ENCODE results near the gene PARD6G.

GRCh38 chr18:80177128-80177527 is 70.2 kb downstream of the PARD6G start:
- no peak for TF ChIP-seq E2F1 (CRISPR knock-in tag; IDR thresholded peaks at IDR 0.05)
- TF ChIP-seq SP1 (IDR thresholded peaks at IDR 0.05): no peak
- no peak for TF ChIP-seq SP1 (CRISPR knock-in tag; IDR thresholded peaks at IDR 0.05)
- TF ChIP-seq PBX3 (CRISPR knock-in tag; IDR thresholded peaks at IDR 0.05; ENCODE audit: borderline replicate concordance): no peak
- no peak for TF ChIP-seq EP300 (IDR thresholded peaks at IDR 0.05; ENCODE audit: low read depth in 2 of 2, low read length in 2 of 2)
- TF ChIP-seq EP300 (CRISPR knock-in tag; IDR thresholded peaks at IDR 0.05; ENCODE audit: borderline replicate concordance): no peak
- TF ChIP-seq PLRG1 (conservative IDR thresholded peaks at IDR 0.05): no peak
- TF ChIP-seq, protein P1, sequence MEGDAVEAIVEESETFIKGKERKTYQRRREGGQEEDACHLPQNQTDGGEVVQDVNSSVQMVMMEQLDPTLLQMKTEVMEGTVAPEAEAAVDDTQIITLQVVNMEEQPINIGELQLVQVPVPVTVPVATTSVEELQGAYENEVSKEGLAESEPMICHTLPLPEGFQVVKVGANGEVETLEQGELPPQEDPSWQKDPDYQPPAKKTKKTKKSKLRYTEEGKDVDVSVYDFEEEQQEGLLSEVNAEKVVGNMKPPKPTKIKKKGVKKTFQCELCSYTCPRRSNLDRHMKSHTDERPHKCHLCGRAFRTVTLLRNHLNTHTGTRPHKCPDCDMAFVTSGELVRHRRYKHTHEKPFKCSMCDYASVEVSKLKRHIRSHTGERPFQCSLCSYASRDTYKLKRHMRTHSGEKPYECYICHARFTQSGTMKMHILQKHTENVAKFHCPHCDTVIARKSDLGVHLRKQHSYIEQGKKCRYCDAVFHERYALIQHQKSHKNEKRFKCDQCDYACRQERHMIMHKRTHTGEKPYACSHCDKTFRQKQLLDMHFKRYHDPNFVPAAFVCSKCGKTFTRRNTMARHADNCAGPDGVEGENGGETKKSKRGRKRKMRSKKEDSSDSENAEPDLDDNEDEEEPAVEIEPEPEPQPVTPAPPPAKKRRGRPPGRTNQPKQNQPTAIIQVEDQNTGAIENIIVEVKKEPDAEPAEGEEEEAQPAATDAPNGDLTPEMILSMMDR (CRISPR knock-in tag; IDR thresholded peaks at IDR 0.05): no peak
- no peak for TF ChIP-seq RFX1 (IDR thresholded peaks at IDR 0.05)
- TF ChIP-seq AGO1 (IDR thresholded peaks at IDR 0.05; ENCODE audit: low read depth, low read length, poor library complexity, severe bottlenecking): no peak
- TF ChIP-seq FOXK1 (CRISPR knock-in tag; IDR thresholded peaks at IDR 0.05; ENCODE audit: borderline replicate concordance, low read depth): no peak
- no peak for TF ChIP-seq ZNF207 (IDR thresholded peaks at IDR 0.05; ENCODE audit: borderline replicate concordance)
- no peak for TF ChIP-seq ZNF761 (CRISPR knock-in tag; conservative IDR thresholded peaks at IDR 0.05)
- TF ChIP-seq SMARCE1 (IDR thresholded peaks at IDR 0.05; ENCODE audit: borderline replicate concordance): no peak

All from HepG2 (cell line).